HG02852 (cell line): ENCODE measurements around the gene ZNF891.

ENCODE experiments used
- ATAC-seq: cut with Tn5 transposase; IDR thresholded peaks from one replicate; pipeline ENCODE4 v1.9.1; 2021; ENCODE audit warnings: mild to moderate bottlenecking, moderate library complexity; ENCODE audit not compliant: unreplicated experiment

The ZNF891 gene

GRCh38 chr12:133063556-133063955 lies 66.5 kb downstream of the ZNF891 start:
- ATAC-seq: no peak

GRCh38 chr12:133061954-133062353 lies 68.1 kb downstream of the ZNF891 start:
- ATAC-seq: no peak

GRCh38 chr12:133058203-133059113 lies 71.6 kb downstream of the ZNF891 start:
- no peak for ATAC-seq

- ATAC-seq: no peak
Measured at GRCh38 chr12:133057446-133057845, 72.6 kb downstream of the ZNF891 start.
